ENCODE data around the gene UMODL1.

- TF ChIP-seq CTCF (conservative IDR thresholded peaks at IDR 0.05): no peak
- TF ChIP-seq EZH2 (IDR thresholded peaks at IDR 0.05; ENCODE audit: low read depth): no peak
These were observed 4.6 kb upstream of the UMODL1 start for GRCh38 chr21:42066521-42066920.
